ENCODE results near the gene TMEM121.

The TMEM121 gene

DNA sequence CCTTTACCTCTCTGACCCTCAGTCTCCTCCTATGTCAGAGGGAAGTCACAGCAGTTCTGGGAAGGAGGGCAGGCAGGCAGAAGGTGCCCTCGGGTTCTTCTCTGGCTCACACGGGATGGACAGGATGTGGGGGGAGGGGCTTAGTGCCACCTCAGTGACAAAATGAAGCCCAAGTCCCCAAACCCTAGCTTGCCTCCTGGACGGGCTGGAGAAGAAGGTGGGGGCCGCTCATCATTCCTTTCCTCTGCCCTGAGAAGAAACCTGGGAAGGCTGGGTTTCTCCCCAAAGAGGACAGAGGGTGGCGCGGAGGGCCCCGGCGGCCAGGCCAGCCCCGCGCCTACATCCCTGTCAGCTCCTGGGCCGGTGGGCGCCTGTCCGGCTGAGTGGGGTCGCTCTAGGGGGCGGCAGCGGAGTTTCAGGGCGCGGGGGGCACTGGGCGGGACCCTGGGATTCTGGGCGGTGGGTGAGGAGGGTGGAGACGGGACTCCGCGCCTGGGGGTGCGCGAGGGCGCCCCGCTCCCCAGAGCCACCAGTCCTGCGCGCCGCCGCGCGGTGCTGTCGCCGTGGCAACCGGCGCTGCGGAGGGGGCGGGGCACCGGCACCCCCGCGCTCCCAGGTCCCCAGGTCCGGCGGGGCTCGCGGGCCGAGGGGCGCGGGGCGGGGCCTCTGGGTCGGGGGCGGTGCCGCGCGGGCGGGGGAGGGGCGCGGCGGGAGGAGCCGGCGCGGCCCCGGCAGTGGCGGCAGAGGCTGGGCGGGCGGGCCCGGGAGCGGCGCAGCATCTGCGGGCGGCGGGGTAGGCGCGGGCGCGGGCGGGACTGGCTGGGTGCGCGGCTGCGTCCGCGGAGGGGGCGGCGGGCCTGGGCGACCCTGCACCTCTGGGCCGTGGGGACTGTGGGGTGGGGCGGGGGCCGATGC is at the start of gene TMEM121:
Gene TMEM121, plus strand, starts transcription at position 723 of the 915 bp plus-strand sequence. CDS start 2,252 bp downstream, outside the sequence.
- no peak for DNase-seq (ENCODE audit: low spot score)
- in situ Hi-C loops (cut with MboI; ENCODE audit: low sequenced_read_pairs, unreplicated experiment) = no loop called here
- TF ChIP-seq, protein P1, sequence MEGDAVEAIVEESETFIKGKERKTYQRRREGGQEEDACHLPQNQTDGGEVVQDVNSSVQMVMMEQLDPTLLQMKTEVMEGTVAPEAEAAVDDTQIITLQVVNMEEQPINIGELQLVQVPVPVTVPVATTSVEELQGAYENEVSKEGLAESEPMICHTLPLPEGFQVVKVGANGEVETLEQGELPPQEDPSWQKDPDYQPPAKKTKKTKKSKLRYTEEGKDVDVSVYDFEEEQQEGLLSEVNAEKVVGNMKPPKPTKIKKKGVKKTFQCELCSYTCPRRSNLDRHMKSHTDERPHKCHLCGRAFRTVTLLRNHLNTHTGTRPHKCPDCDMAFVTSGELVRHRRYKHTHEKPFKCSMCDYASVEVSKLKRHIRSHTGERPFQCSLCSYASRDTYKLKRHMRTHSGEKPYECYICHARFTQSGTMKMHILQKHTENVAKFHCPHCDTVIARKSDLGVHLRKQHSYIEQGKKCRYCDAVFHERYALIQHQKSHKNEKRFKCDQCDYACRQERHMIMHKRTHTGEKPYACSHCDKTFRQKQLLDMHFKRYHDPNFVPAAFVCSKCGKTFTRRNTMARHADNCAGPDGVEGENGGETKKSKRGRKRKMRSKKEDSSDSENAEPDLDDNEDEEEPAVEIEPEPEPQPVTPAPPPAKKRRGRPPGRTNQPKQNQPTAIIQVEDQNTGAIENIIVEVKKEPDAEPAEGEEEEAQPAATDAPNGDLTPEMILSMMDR (IDR thresholded peaks at IDR 0.05; ENCODE audit: borderline replicate concordance, control extremely low read depth, extremely low read depth, insufficient read depth, missing control alignments) = no peak

DNA sequence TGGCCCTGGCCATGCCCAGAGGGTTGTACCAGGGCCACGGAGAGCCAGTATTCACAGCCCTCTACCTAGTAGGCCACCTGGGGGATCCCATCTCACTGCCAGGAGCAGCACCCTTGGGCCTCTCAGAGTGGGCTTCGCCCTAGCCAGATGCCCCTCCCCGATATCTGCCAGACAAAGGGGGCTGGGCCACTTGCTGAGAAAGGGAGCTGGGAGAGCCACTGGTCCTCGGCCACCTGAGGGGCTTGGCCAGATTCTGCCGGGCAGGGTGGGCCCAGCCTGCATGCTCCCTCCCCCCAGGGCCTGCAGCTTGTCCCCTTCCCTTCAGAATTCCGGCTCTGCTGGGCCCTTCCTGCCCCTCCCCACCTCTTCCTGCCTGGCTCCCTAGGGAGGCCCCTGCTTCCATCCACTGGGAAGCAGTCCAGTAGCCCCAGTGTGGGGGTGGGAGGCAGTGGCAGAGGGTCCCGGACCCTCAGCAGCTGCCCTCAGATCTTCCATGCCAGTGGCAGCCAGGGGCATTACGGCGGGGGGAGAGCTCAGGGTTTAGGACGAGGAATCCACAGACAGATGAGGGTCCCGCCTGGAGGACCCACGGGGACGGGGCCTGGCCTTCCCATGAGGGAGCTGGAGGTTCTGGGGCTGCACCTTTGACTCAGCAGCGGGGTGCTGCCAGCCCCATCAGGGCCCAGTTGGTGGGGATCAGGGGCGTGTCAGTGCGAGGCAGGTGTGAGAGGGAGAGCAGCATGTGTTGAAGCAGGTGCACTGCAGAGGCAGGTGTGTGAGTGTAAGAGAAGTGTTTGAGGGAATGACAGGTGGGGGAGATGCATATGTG is 49.3 kb upstream of the TMEM121 start:
- in situ Hi-C loops (cut with MboI; ENCODE audit: low sequenced_read_pairs, unreplicated experiment) = no loop called here
- TF ChIP-seq, protein P1 (IDR thresholded peaks at IDR 0.05; ENCODE audit: borderline replicate concordance, control extremely low read depth, extremely low read depth, insufficient read depth, missing control alignments) = no peak
- no peak for DNase-seq (ENCODE audit: low spot score)

DNA sequence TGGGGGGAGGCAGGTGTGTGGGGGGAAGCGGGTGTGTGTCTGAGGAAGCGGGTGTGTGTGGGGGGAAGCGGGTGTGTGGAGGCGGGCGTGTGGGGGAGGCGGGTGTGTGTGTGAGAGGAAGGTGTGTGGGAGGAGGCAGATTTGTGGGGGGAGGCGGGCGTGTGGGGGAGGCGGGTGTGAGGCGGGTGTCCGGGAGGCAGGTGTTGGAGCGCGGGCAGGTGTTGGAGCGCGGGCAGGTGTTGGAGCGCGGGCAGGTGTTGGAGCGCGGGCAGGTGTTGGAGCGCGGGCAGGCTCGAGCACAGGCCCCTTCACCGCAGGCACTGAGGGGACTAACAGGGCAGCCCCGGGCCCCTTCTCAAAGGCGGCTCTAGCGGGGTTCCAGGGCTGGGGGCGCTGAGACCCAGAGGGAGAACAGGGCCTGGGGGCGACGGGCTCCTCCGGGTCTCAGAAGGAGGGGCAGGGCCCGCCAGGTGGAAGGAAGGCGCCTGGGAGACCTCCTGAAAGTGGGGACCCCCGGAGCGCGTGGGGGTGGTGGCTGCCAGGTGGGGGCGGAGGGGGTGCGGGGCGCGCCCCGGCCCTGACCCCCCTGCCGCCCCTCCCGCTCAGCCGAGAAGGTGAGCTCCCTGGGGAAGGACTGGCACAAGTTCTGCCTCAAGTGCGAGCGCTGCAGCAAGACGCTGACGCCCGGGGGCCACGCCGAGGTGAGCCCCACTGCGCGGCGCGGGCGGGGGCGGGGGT is 48.6 kb upstream of the TMEM121 start:
- TF ChIP-seq, protein P1 (IDR thresholded peaks at IDR 0.05; ENCODE audit: borderline replicate concordance, control extremely low read depth, extremely low read depth, insufficient read depth, missing control alignments) = no peak
- DNase-seq (ENCODE audit: low spot score) = no peak
- in situ Hi-C loops (cut with MboI; ENCODE audit: low sequenced_read_pairs, unreplicated experiment) = no loop called here

DNA sequence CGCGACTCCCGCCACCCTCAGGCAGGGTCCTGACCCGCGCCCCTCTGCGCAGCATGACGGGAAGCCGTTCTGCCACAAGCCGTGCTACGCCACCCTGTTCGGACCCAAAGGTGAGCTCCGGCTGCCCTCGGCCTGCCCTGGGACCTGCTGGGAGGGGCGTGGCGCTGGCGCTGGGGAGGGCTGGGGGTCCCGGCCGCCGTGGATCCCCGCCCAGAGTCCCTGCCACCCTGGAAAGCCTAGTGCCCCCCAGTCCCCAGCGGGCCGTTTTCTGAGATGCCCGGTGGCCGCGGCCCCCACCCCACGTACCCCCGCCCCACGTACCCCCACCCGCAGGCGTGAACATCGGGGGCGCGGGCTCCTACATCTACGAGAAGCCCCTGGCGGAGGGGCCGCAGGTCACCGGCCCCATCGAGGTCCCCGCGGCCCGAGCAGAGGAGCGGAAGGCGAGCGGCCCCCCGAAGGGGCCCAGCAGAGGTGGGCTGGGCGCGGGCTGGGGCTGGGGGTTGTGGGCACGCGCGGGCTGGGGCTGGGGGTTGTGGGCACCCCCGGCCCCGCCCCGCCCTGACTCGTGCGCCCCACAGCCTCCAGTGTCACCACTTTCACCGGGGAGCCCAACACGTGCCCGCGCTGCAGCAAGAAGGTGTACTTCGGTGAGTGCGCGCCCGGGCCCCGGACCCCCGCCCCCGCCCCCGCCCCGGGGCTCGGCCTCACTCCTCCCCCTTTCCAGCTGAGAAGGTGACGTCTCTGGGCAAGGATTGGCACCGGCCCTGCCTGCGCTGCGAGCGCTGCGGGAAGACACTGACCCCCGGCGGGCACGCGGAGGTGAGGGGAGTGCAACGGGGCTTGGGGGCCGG is 47.8 kb upstream of the TMEM121 start:
- TF ChIP-seq, protein P1 (IDR thresholded peaks at IDR 0.05; ENCODE audit: borderline replicate concordance, control extremely low read depth, extremely low read depth, insufficient read depth, missing control alignments) = no peak
- no peak for DNase-seq (ENCODE audit: low spot score)
- in situ Hi-C loops (cut with MboI; ENCODE audit: low sequenced_read_pairs, unreplicated experiment) = no loop called here

DNA sequence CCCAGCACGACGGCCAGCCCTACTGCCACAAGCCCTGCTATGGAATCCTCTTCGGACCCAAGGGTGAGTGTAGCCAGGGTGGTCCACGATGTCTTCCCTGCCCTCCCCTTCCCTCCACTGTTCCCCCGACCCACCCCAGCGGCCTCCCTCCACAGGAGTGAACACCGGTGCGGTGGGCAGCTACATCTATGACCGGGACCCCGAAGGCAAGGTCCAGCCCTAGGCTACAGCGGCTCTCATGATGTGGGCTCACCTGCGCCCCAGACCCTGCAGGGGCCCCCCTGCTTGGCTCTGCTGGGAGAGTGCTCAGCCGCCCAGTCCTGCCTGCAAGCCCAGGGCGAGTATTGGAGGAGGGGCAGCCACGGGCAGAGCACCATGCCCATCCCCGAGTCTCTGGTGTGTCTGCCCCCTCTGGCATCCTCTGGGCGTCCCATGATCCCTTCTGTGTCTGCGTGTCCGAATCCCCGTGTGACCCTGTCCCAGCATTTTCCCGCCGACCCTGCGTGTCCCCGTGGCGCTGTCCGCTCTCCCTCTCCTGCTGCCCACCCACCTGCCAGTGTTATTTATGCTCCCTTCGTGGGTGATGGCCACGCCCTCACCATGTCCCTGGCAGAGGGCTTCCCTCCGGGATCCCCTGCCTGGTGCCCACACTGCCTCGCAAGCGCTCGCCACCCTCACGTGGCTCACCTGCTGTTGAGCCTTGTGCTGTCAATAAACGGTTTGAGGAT is 46.8 kb upstream of the TMEM121 start:
- TF ChIP-seq, protein P1 (IDR thresholded peaks at IDR 0.05; ENCODE audit: borderline replicate concordance, control extremely low read depth, extremely low read depth, insufficient read depth, missing control alignments) = no peak
- in situ Hi-C loops (cut with MboI; ENCODE audit: low sequenced_read_pairs, unreplicated experiment) = loop anchor here (10.0 kb wide), 1 partner anchor 105 kb away; no protein-coding TSS in a partner anchor
- DNase-seq (ENCODE audit: low spot score) = no peak

Measured in GM13976 (cell line).